ENCODE data around the gene ZNF273. TPM values are rescaled to one million over a fixed set of nuclear protein-coding genes. Genes with fewer than 3 reads are reported as not detected.

The ZNF273 gene
- total RNA-seq, 2 experiments from 2014 or later: 11.3 to 11.9 TPM

DNA sequence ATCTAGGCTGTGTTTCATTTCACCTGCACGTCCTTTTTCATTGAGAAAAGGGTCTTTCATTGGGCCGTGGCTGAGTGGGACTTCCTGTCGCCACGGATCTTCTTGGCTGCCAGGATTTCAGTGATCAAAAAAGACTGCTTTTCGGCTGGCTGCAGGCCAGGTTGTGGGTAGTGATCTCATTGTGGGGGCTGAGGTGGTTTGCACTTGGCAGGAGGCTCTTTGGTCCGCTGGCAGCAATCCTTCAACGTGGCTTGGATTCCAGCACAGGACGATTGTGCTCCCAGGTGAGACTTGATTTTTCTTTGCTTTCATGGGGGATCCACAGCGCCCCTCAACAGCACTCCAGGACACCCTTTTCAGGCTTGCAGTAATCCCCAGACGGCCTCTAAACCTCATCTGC is 29.0 kb upstream of the ZNF273 start:
- TF ChIP-seq CTCF (IDR thresholded peaks at IDR 0.05): no peak
- POLR2A ChIA-PET: no interaction called here
- Mint-ChIP-seq H3K27me3 (peaks cover 12% of the 10 kb centered on the region), H3K4me1 (ENCODE audit: low read depth) (peaks cover 4% of the 10 kb centered on the region), H3K36me3 (ENCODE audit: low read depth) (no peaks in the 10 kb centered on the region), H3K9me3 (peaks cover 4% of the 10 kb centered on the region), H3K4me3 (no peak overlapping the region), H3K27ac (no peak overlapping the region)
- ATAC-seq (no peak), DNase-seq (no peak)
- intact Hi-C loops (cut with micrococcal nuclease): no loop called here
- CTCF ChIA-PET: no interaction called here

DNA sequence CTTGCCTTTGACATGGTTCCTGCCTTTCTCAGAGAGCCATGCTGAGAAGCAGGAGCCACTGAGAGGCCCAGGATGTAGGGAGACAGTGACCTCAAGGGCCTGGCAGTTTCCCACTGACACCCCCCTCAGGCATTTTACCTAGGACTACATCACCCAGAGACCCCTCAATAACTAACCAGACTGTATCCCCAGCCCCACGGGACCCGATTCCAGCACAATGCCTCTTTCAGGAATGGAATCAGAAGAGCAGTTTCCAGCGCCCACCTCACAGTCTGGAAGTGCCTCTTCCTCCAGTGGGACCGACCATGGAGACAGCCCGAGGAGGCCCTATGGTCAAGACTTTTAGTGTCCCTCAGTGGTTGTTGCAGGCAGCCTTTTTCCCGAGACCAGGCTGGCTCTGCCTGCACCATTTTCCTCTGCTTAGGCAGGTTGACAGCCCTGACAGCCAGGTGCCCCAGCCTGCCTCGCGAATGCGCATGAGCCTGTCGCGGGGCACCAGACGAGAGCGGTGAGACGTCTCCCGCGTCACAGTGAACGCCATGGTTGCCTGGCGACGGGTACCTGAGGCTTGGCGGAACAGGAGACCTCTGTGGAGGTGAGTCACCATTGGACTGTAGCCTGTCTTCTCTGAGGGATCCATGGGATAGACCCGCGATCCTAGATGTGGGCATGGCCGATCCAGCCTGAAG is 28.4 kb upstream of the ZNF273 start:
- no peak overlapping the region for H3K27ac Mint-ChIP-seq
- intact Hi-C loops (cut with micrococcal nuclease): no loop called here
- no peak overlapping the region for H3K4me3 Mint-ChIP-seq
- peaks cover 5% of the 10 kb centered on the region for H3K9me3 Mint-ChIP-seq
- ChIA-PET CTCF (interaction anchor here (1.3 kb wide), 1 partner anchor 14 kb away, joined by 3 read pairs; no protein-coding TSS in a partner anchor), POLR2A (no interaction called here)
- no peaks in the 10 kb centered on the region for H3K36me3 Mint-ChIP-seq (ENCODE audit: low read depth)
- ATAC-seq (no peak), DNase-seq (no peak)
- peaks cover 12% of the 10 kb centered on the region for H3K27me3 Mint-ChIP-seq
- peaks cover 4% of the 10 kb centered on the region for H3K4me1 Mint-ChIP-seq (ENCODE audit: low read depth)
- no peak for TF ChIP-seq CTCF (IDR thresholded peaks at IDR 0.05)

- CTCF ChIA-PET: interaction anchor here (1.3 kb wide), 1 partner anchor 13 kb away, joined by 3 read pairs; no protein-coding TSS in a partner anchor
- POLR2A ChIA-PET: no interaction called here
- Mint-ChIP-seq H3K9me3 (peaks cover 5% of the 10 kb centered on the region), H3K27ac (no peak overlapping the region), H3K36me3 (ENCODE audit: low read depth) (no peaks in the 10 kb centered on the region), H3K4me3 (no peak overlapping the region), H3K4me1 (ENCODE audit: low read depth) (peaks cover 4% of the 10 kb centered on the region), H3K27me3 (peaks cover 12% of the 10 kb centered on the region)
- TF ChIP-seq CTCF (IDR thresholded peaks at IDR 0.05): no peak
- ATAC-seq: no peak
- intact Hi-C loops (cut with micrococcal nuclease): no loop called here
- no peak for DNase-seq
Observed at GRCh38 chr7:64875258-64875657, 27.8 kb upstream of the ZNF273 start.

- no peak overlapping the region for H3K27ac Mint-ChIP-seq
- no peak for TF ChIP-seq CTCF (IDR thresholded peaks at IDR 0.05)
- H3K36me3 Mint-ChIP-seq (ENCODE audit: low read depth): no peaks in the 10 kb centered on the region
- ChIA-PET POLR2A (no interaction called here), CTCF (interaction anchor here (1.3 kb wide), 1 partner anchor 13 kb away, joined by 3 read pairs; no protein-coding TSS in a partner anchor)
- H3K9me3 Mint-ChIP-seq: peaks cover 5% of the 10 kb centered on the region
- intact Hi-C loops (cut with micrococcal nuclease): no loop called here
- DNase-seq (no peak), ATAC-seq (no peak)
- peaks cover 4% of the 10 kb centered on the region for H3K4me1 Mint-ChIP-seq (ENCODE audit: low read depth)
- no peak overlapping the region for H3K4me3 Mint-ChIP-seq
- peaks cover 12% of the 10 kb centered on the region for H3K27me3 Mint-ChIP-seq
Observed at GRCh38 chr7:64875658-64876406, 27.2 kb upstream of the ZNF273 start.
